ENCODE measurements around the gene OMA1. TPM values are rescaled to one million over a fixed set of nuclear protein-coding genes. Genes with fewer than 3 reads are reported as not detected.

Gene OMA1
- total and polyA plus RNA-seq, 10 of the 15 experiments (the other 5 are each of a cell fraction or from before 2014, with no cell fraction given), result 23.6 to 67.1 (median 47.1) TPM

DNA sequence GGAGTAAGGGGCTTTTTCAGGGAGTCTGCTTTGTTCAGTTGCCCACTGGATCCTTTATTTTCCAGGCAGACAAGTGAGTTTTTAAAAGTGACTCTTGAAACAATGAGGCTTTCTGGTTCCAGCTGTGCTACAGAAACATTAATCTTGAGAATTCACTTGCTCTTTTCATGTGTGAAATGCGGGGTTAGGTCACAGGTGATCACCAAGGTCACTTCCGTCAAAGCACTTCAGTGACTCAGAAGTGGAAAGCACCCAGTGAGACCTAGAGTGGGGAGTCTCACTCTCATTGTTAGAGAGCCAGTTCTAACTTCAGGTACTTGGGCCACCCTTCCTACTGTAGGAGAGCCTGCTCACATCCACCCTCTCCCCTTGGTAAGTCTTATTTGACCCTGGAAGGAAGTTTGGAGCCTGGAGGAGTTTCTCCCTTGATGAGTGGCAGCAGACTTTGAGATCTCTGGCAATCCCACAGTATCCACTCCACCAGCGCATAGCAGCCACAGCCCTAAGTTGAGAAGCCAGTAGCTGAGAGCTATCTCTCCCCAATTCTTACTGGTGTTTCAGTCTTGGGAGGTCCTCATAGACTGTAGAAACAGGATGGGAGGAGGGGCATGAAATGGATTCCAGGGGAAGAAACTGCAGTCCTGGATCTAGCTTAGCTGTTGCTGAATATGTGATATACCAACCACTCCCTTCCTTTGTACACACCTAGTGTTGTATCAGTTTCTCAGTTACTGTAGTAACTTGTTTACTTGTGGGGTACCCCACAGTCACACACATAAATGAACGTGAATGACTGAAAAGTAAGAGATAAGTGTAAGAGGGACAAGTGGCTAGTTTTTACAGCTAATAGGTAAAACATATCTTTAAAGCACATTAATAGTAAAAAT, 27.4 kb upstream of the OMA1 start (continued):
- TF ChIP-seq, protein P1, sequence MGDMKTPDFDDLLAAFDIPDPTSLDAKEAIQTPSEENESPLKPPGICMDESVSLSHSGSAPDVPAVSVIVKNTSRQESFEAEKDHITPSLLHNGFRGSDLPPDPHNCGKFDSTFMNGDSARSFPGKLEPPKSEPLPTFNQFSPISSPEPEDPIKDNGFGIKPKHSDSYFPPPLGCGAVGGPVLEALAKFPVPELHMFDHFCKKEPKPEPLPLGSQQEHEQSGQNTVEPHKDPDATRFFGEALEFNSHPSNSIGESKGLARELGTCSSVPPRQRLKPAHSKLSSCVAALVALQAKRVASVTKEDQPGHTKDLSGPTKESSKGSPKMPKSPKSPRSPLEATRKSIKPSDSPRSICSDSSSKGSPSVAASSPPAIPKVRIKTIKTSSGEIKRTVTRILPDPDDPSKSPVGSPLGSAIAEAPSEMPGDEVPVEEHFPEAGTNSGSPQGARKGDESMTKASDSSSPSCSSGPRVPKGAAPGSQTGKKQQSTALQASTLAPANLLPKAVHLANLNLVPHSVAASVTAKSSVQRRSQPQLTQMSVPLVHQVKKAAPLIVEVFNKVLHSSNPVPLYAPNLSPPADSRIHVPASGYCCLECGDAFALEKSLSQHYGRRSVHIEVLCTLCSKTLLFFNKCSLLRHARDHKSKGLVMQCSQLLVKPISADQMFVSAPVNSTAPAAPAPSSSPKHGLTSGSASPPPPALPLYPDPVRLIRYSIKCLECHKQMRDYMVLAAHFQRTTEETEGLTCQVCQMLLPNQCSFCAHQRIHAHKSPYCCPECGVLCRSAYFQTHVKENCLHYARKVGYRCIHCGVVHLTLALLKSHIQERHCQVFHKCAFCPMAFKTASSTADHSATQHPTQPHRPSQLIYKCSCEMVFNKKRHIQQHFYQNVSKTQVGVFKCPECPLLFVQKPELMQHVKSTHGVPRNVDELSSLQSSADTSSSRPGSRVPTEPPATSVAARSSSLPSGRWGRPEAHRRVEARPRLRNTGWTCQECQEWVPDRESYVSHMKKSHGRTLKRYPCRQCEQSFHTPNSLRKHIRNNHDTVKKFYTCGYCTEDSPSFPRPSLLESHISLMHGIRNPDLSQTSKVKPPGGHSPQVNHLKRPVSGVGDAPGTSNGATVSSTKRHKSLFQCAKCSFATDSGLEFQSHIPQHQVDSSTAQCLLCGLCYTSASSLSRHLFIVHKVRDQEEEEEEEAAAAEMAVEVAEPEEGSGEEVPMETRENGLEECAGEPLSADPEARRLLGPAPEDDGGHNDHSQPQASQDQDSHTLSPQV (IDR thresholded peaks at IDR 0.05), result no peak
- TF ChIP-seq CBFB (IDR thresholded peaks at IDR 0.05; ENCODE audit: low read depth) (peak; percentile 75; the same call in 1 of the 2 replicates), POLR2AphosphoS5 (IDR thresholded peaks at IDR 0.05; ENCODE audit: low read length) (peak; percentile 91), TAF1 (IDR thresholded peaks at IDR 0.05; ENCODE audit: borderline replicate concordance, low read depth, low read length) (peak; percentile 75; the same call in 1 of the 2 replicates), SRF (IDR thresholded peaks at IDR 0.05; ENCODE audit: low read depth in 2 of 2, low read length in 2 of 2) (peak in 1 of 2 experiments; percentile 82; a peak in 1 of 4 replicates), SP1 (IDR thresholded peaks at IDR 0.05; ENCODE audit: low read depth, low read length) (peak; percentile 78), SMARCA5 (IDR thresholded peaks at IDR 0.05) (no peak), RELA (IDR thresholded peaks at IDR 0.05; ENCODE audit: borderline replicate concordance, partially characterized antibody) (peak; percentile 78), PBX3 (IDR thresholded peaks at IDR 0.05; ENCODE audit: insufficient replicate concordance, low read depth, low read length) (peak; percentile 60), ZNF687 (IDR thresholded peaks at IDR 0.05) (peak; percentile 67), MXI1 (IDR thresholded peaks at IDR 0.05; ENCODE audit: low read depth, low read length) (0 out of 2 replicates have a peak, but pooled peaks have one; percentile 30)
- TF ChIP-seq, protein P2, sequence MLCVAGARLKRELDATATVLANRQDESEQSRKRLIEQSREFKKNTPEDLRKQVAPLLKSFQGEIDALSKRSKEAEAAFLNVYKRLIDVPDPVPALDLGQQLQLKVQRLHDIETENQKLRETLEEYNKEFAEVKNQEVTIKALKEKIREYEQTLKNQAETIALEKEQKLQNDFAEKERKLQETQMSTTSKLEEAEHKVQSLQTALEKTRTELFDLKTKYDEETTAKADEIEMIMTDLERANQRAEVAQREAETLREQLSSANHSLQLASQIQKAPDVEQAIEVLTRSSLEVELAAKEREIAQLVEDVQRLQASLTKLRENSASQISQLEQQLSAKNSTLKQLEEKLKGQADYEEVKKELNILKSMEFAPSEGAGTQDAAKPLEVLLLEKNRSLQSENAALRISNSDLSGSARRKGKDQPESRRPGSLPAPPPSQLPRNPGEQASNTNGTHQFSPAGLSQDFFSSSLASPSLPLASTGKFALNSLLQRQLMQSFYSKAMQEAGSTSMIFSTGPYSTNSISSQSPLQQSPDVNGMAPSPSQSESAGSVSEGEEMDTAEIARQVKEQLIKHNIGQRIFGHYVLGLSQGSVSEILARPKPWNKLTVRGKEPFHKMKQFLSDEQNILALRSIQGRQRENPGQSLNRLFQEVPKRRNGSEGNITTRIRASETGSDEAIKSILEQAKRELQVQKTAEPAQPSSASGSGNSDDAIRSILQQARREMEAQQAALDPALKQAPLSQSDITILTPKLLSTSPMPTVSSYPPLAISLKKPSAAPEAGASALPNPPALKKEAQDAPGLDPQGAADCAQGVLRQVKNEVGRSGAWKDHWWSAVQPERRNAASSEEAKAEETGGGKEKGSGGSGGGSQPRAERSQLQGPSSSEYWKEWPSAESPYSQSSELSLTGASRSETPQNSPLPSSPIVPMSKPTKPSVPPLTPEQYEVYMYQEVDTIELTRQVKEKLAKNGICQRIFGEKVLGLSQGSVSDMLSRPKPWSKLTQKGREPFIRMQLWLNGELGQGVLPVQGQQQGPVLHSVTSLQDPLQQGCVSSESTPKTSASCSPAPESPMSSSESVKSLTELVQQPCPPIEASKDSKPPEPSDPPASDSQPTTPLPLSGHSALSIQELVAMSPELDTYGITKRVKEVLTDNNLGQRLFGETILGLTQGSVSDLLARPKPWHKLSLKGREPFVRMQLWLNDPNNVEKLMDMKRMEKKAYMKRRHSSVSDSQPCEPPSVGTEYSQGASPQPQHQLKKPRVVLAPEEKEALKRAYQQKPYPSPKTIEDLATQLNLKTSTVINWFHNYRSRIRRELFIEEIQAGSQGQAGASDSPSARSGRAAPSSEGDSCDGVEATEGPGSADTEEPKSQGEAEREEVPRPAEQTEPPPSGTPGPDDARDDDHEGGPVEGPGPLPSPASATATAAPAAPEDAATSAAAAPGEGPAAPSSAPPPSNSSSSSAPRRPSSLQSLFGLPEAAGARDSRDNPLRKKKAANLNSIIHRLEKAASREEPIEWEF (IDR thresholded peaks at IDR 0.05; ENCODE audit: insufficient replicate concordance, low read depth, low read length), result no peak

Data from GM12878 (cell line).